ENCODE results near the gene FUOM.

FUOM gene

DNA sequence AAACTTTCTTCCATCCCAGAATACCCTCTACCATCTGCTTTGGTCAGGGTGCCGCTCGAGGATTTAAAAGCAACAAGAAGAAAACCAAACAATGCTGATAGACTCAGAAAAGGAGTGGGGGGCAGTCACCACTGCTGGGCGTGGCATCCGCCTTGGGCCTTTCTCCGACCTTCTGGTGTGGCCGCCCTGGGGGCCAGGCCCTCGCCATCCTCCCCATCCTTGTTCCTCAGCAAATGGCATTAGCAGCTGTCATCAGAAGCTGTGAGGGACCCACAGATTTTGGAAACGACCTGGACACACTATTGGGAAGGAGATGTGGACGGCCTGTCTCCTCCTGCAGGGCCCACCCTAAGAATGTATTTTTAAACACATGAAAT lies 45.1 kb downstream of the FUOM start:
- CTCF ChIA-PET = no interaction called here

DNA sequence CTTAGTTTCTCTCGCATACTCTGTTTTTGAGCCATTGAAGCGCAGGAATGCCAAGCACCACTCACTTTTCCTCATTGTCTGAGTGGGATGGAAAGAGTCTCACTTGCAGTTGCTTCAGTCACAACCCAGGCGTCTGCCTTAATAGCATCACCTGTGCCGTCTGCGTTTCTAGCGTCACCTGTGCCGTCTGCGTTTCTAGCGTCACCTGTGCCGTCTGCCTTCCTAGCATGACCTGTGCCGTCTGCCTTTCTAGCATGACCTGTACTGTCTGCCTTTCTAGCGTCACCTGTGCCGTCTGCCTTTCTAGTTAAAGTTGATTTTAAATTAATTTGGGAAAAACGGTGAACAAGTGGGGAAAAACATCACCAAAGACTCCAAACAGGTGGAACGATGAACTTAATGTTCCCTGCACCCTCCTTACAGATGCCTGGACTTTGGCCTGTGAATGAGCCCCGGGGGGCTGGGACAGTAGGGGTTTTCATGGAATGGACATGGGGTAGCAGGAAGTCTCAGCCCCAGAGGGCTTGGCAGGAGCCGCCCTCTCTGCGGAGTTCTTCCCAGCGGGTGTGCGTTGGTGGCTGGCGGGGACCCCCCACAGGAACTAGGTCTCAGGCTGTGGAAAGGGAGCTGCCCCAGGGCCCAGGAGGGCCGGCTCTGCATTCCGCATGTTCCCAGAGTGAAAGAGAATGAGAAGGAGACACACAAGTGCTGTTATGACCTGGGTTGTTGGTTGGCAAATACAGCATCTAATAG lies 45.6 kb downstream of the FUOM start:
- ChIA-PET CTCF (interaction anchor here (1.4 kb wide), 1 partner anchor 18 kb away, joined by 8 read pairs; no protein-coding TSS in a partner anchor), POLR2A (ENCODE audit: low non-redundant PET) (no interaction called here)
- H3K27ac ChIP-seq = no peak overlapping the region
- TF ChIP-seq, protein P1, sequence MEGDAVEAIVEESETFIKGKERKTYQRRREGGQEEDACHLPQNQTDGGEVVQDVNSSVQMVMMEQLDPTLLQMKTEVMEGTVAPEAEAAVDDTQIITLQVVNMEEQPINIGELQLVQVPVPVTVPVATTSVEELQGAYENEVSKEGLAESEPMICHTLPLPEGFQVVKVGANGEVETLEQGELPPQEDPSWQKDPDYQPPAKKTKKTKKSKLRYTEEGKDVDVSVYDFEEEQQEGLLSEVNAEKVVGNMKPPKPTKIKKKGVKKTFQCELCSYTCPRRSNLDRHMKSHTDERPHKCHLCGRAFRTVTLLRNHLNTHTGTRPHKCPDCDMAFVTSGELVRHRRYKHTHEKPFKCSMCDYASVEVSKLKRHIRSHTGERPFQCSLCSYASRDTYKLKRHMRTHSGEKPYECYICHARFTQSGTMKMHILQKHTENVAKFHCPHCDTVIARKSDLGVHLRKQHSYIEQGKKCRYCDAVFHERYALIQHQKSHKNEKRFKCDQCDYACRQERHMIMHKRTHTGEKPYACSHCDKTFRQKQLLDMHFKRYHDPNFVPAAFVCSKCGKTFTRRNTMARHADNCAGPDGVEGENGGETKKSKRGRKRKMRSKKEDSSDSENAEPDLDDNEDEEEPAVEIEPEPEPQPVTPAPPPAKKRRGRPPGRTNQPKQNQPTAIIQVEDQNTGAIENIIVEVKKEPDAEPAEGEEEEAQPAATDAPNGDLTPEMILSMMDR (conservative IDR thresholded peaks at IDR 0.05; ENCODE audit: low read depth) = no peak
- DNase-seq (ENCODE audit: low spot score) = no peak

More for the DNA sequence above, 45.1 kb downstream of the FUOM start:
- no peak for DNase-seq (ENCODE audit: low spot score)
- TF ChIP-seq, protein P1 (conservative IDR thresholded peaks at IDR 0.05; ENCODE audit: low read depth) = no peak
- POLR2A ChIA-PET (ENCODE audit: low non-redundant PET) = no interaction called here
- H3K27ac ChIP-seq = no peak overlapping the region

DNA sequence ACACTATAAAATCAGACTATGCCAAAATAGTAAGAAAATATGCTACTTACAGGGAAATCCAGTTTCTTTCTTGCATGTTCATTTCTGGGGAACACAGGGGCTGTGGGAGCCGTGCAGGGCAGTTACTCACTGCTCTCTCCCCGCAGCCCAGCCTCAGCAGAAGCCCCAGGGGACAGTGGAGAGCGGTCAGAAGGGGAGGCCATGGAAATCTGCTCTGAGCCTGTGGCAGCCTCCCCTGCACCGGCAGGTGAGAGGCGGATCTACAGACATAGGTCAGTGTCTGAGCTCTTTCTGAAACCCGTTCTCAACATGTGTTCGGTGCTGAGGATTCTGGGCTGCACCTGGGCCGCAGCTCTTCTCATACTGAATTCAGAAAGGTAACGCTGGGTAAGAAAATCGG lies 46.2 kb downstream of the FUOM start:
- ChIA-PET POLR2A (ENCODE audit: low non-redundant PET) (no interaction called here), CTCF (interaction anchor here (1.4 kb wide), 1 partner anchor 18 kb away, joined by 8 read pairs; no protein-coding TSS in a partner anchor)
- DNase-seq (ENCODE audit: low spot score) = no peak
- TF ChIP-seq, protein P1 (conservative IDR thresholded peaks at IDR 0.05; ENCODE audit: low read depth) = no peak
- H3K27ac ChIP-seq = no peak overlapping the region

DNA sequence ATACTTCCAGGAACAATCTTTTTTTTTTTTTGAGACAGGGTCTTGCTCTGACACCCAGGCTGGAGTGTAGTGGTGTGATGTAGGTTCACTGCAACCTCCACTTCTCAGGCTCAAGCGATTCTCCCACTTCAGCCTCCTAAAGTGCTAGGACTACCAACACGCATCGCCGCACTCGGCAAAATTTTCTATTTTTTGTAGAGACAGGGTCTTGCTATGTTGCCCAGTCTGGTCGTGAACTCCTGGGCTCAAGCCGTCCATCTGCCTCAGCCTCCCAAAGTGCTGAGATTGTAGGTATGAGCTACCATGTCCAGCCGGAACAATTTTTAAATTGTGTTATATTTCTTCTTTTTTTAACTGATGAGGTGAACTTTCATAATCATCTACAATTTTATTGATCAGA lies 47.0 kb downstream of the FUOM start:
- TF ChIP-seq, protein P1 (conservative IDR thresholded peaks at IDR 0.05; ENCODE audit: low read depth) = no peak
- no peak for DNase-seq (ENCODE audit: low spot score)
- CTCF ChIA-PET = no interaction called here
- POLR2A ChIA-PET (ENCODE audit: low non-redundant PET) = no interaction called here
- no peak overlapping the region for H3K27ac ChIP-seq

DNA sequence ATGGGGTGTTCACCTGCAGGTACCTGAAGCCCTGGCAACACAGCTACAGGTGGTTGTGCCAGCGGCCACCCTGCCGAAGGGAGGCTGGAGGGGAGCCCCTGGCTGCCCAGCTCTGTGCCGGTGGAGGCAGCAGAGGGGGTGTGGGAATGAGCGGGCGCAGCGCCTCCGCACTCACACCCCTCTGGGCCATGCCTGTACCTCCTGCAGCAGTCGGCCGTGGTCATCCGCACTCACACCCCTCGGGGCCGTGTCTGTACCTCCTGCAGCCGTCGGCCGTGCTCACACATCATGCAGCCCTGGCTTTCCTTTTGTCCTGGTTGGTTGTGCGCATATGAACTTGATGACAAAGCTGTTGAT lies 47.4 kb downstream of the FUOM start:
- peak overlapping the region; percentile 92; the same call in 1 of the 2 replicates for H3K27ac ChIP-seq
- TF ChIP-seq, protein P1 (conservative IDR thresholded peaks at IDR 0.05; ENCODE audit: low read depth) = no peak
- POLR2A ChIA-PET (ENCODE audit: low non-redundant PET) = no interaction called here
- no peak for DNase-seq (ENCODE audit: low spot score)
- CTCF ChIA-PET = no interaction called here

DNA sequence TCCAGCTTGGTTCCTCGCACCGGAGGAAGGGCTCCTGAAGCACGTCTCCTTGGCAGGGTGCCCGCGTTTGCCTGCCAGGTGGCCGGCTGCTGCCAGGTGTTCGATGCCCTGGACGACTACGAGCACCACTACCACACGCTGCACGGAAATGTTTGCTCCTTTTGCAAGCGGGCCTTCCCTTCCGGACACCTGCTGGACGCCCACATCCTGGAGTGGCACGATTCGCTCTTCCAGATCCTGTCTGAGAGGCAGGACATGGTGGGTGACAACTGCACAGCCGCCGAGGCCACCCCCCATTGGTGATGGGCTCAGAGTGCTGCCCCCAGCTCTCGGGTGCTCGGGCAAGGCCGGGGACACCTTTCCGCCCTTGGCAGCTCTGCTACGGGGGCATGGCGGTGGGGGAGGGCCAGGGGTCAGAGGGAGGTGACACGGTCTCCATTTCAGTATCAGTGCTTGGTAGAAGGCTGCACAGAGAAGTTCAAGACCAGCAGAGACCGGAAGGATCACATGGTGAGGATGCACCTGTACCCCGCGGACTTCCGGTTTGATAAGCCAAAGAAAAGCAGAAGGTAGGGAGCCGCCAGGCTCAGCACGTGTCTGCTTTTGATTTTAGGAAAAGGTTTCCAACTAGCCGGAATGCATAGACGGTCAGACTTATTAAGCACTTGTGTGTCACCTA lies 48.0 kb downstream of the FUOM start:
- CTCF ChIA-PET = interaction anchor here (0.9 kb wide), 1 partner anchor 31 kb away, joined by 3 read pairs; no protein-coding TSS in a partner anchor
- TF ChIP-seq, protein P1 (conservative IDR thresholded peaks at IDR 0.05; ENCODE audit: low read depth) = no peak
- no peak for DNase-seq (ENCODE audit: low spot score)

More for the DNA sequence above, 48.0 kb downstream of the FUOM start:
- POLR2A ChIA-PET (ENCODE audit: low non-redundant PET) = no interaction called here
- H3K27ac ChIP-seq = peak overlapping the region; percentile 92

Data from RWPE1 (cell line).